Left ventricle myocardium inferior (tissue), 1 donor: Measurements from ENCODE around the gene SLCO4A1. TPM values are rescaled to one million over a fixed set of nuclear protein-coding genes. Genes with fewer than 3 reads are reported as not detected.

Source experiments
- DNase-seq: peaks from one replicate; pipeline ENCODE4 v3.0.0-alpha.2; 2020
- H3K27ac ChIP-seq: fragments of 200-600 bp; replicated peaks from 2 replicates; pipeline ENCODE4 v1.8.0; 2021
- H3K27me3 ChIP-seq: fragments of 200-600 bp; 2 replicates; pipeline ENCODE4 v1.8.0; 2021; ENCODE audit warnings: low read depth
- H3K36me3 ChIP-seq: fragments of 200-600 bp; 2 replicates; pipeline ENCODE4 v1.8.0; 2021
- H3K4me1 ChIP-seq: fragments of 200-600 bp; 2 replicates; pipeline ENCODE4 v1.8.0; 2021
- H3K4me3 ChIP-seq: fragments of 200-600 bp; 2 replicates; pipeline ENCODE4 v1.8.0; 2021; ENCODE audit warnings: mild to moderate bottlenecking, moderate library complexity
- H3K9me3 ChIP-seq: fragments of 200-600 bp; replicated peaks from 2 replicates; pipeline ENCODE4 v1.8.0; 2021
- CTCF ChIP-seq: fragments of 200-600 bp; IDR thresholded peaks from 2 replicates; pipeline ENCODE4 v1.8.0; 2021; ENCODE audit warnings: antibody characterized with exemption, mild to moderate bottlenecking, borderline replicate concordance
- intact Hi-C: fragments of 100-400 bp; cut with micrococcal nuclease; formaldehyde crosslinking; loops from one replicate; pipeline ENCODE4 v1.11.0; 2022
- total RNA-seq: library from RNA; stranded (reverse); fragmentation: NEBNext Ultra II Directional; extraction: Animal tissue kit (Norgen Biotek cat#: 25700); gene quantifications from one replicate; pipeline ENCODE4 v1.2.1, GENCODE V29; 2021
- donor health status: DM: no; HTN: yes; CAD: no; lungs with severe emphysema.

Gene SLCO4A1
- total RNA-seq, 1 donor from 2014 or later, result 12.7 TPM

GRCh38 chr20:62717933-62718332 lies 75.6 kb downstream of the SLCO4A1 start:
- no peaks in the 10 kb centered on the region for H3K36me3 ChIP-seq
- intact Hi-C loops, result no loop called here
- H3K4me3 ChIP-seq, result no peak overlapping the region
- no peak for TF ChIP-seq CTCF
- peaks cover 25% of the 10 kb centered on the region for H3K9me3 ChIP-seq
- DNase-seq, result no peak
- no peak overlapping the region for H3K27ac ChIP-seq
- H3K27me3 ChIP-seq, result peaks cover 63% of the 10 kb centered on the region
- H3K4me1 ChIP-seq, result peaks cover 13% of the 10 kb centered on the region

- Histone ChIP-seq H3K9me3 (peaks cover 25% of the 10 kb centered on the region), H3K36me3 (no peaks in the 10 kb centered on the region), H3K4me1 (peaks cover 6% of the 10 kb centered on the region), H3K27me3 (peaks cover 67% of the 10 kb centered on the region), H3K4me3 (no peak overlapping the region), H3K27ac (no peak overlapping the region)
- intact Hi-C loops, result no loop called here
- TF ChIP-seq CTCF, result no peak
- no peak for DNase-seq
Observed at GRCh38 chr20:62718546-62718945, 76.2 kb downstream of the SLCO4A1 start.

GRCh38 chr20:62719250-62719935 lies 77.1 kb downstream of the SLCO4A1 start:
- Histone ChIP-seq H3K27me3 (peaks cover 76% of the 10 kb centered on the region), H3K9me3 (peaks cover 25% of the 10 kb centered on the region), H3K27ac (no peak overlapping the region), H3K4me1 (no peaks in the 10 kb centered on the region), H3K36me3 (no peaks in the 10 kb centered on the region), H3K4me3 (no peak overlapping the region)
- TF ChIP-seq CTCF, result no peak
- intact Hi-C loops, result no loop called here
- DNase-seq, result no peak

Other genes with a start within 250 kb of the SLCO4A1 start
- gene CABLES2, start 235.2 kb upstream of the SLCO4A1 start, total RNA-seq, result 12.0 TPM
- gene RBBP8NL, start 215.0 kb upstream of the SLCO4A1 start, total RNA-seq, result not detected
- 0.69 TPM for gene GATA5, start 166.5 kb upstream of the SLCO4A1 start, total RNA-seq
- not detected for gene NTSR1, start 66.3 kb downstream of the SLCO4A1 start, total RNA-seq
- gene MRGBP, start 154.0 kb downstream of the SLCO4A1 start, total RNA-seq, result 9.8 TPM
- 19.2 TPM for gene OGFR, start 162.3 kb downstream of the SLCO4A1 start, total RNA-seq
- 2.1 TPM for gene COL9A3, start 174.5 kb downstream of the SLCO4A1 start, total RNA-seq
- 6.6 TPM for gene TCFL5, start 219.3 kb downstream of the SLCO4A1 start, total RNA-seq